GM12878 (cell line): Measurements from ENCODE around the gene UBXN11. TPM values are rescaled to one million over a fixed set of nuclear protein-coding genes. Genes with fewer than 3 reads are reported as not detected.

Experiments
- ATF7 ChIP-seq: fragments of 450-650 bp; IDR thresholded peaks from 2 replicates; pipeline ENCODE4 v1.6.1; 2016; ENCODE audit warnings: low read depth, mild to moderate bottlenecking
- BHLHE40 ChIP-seq, 2 experiments: fragments of 450-650 bp in 1 of 2; IDR thresholded peaks; 2 replicates each; pipeline ENCODE4 v1.6.1; 2011 to 2017; ENCODE audit warnings: low read depth in 2 of 2, borderline replicate concordance in 1 of 2, improper control_type of control experiment in 1 of 2, low read length in 1 of 2, mild to moderate bottlenecking in 1 of 2
- CHD4 ChIP-seq: fragments of 200-600 bp; sonication (generic); IDR thresholded peaks from 2 replicates; pipeline ENCODE4 v1.6.1; 2016; ENCODE audit warnings: mild to moderate bottlenecking
- FOXK2 ChIP-seq: fragments of 450-650 bp; IDR thresholded peaks from 2 replicates; pipeline ENCODE4 v1.6.1; 2017; ENCODE audit warnings: mild to moderate bottlenecking, moderate library complexity
- GABPA ChIP-seq: IDR thresholded peaks from 2 replicates; pipeline ENCODE4 v1.6.1; 2014; ENCODE audit warnings: antibody characterized with exemption, low read depth, mild to moderate bottlenecking, inconsistent platforms
- GATAD2B ChIP-seq: fragments of 450-650 bp; conservative IDR thresholded peaks from 2 replicates; pipeline ENCODE4 v1.6.1; 2017; ENCODE audit warnings: low read depth, mild to moderate bottlenecking, moderate library complexity
- HCFC1 ChIP-seq: fragments of 150-350 bp; IDR thresholded peaks from 2 replicates; pipeline ENCODE4 v1.6.1; 2014; ENCODE audit warnings: low read length
- HDGF ChIP-seq: fragments of 450-650 bp; IDR thresholded peaks from 2 replicates; pipeline ENCODE4 v1.6.1; 2016; ENCODE audit warnings: antibody characterized with exemption
- IKZF1 ChIP-seq: fragments of 450-650 bp; conservative IDR thresholded peaks from 2 replicates; pipeline ENCODE4 v1.6.1; 2017; ENCODE audit warnings: antibody characterized with exemption, mild to moderate bottlenecking
- IKZF2 ChIP-seq, 2 experiments: fragments of 450-650 bp; IDR thresholded peaks; 2 replicates each; pipeline ENCODE4 v1.6.1; 2017; ENCODE audit warnings: mild to moderate bottlenecking in 2 of 2, moderate library complexity in 2 of 2
- KLF5 ChIP-seq: fragments of 450-650 bp; IDR thresholded peaks from 2 replicates; pipeline ENCODE4 v1.6.1; 2014; ENCODE audit warnings: mild to moderate bottlenecking; ENCODE audit not compliant: partially characterized antibody
- MYB ChIP-seq: fragments of 150-350 bp; IDR thresholded peaks from 2 replicates; pipeline ENCODE4 v1.6.1; 2014; ENCODE audit warnings: mild to moderate bottlenecking, low read depth, low read length, borderline replicate concordance
- RFX5 ChIP-seq: IDR thresholded peaks from 2 replicates; pipeline ENCODE4 v1.6.1; 2011; ENCODE audit warnings: low read depth, low read length, improper control_type of control experiment
- SMARCA5 ChIP-seq: fragments of 450-650 bp; IDR thresholded peaks from 2 replicates; pipeline ENCODE4 v1.6.1; 2017; ENCODE audit warnings: mild to moderate bottlenecking
- SP1 ChIP-seq: IDR thresholded peaks from one replicate; pipeline ENCODE4 v1.6.1; 2011; ENCODE audit warnings: low read depth, low read length
- polyA plus RNA-seq, 11 experiments: library from polyadenylated mRNA; depleted of rRNA in 4 of 11; unstranded in 6 of 11; stranded (reverse) in 5 of 11; fragments of >200 nt; fragmentation: Nextera tagmentation in 4 of 11; fragmentation: Illumina TruSeq in 1 of 11; extraction: Ambion mirVana in 4 of 11; extraction: Trizol in 1 of 11; gene quantifications; 1 replicate in 1 of 11; 2 replicates in 10 of 11; pipeline versions ENCODE4 v1.2.1 to v1.2.3, GENCODE V29; 2011 to 2016; ENCODE audit warnings: inconsistent platforms in 2 of 11, missing spikeins in 2 of 11, low read depth in 1 of 11
- total RNA-seq, 4 experiments: library from RNA; depleted of rRNA in 3 of 4; stranded (reverse); fragments of >200 nt in 3 of 4; fragmentation: Illumina TruSeq in 1 of 4; extraction: Trizol in 1 of 4; gene quantifications; 2 replicates each; pipeline versions ENCODE4 v1.2.1 to v1.2.3, GENCODE V29; 2013 to 2021
- TF ChIP-seq, protein P1 (sequence below): IDR thresholded peaks from 2 replicates; pipeline ENCODE4 v1.6.1; 2011; ENCODE audit warnings: borderline replicate concordance, low read depth, mild to moderate bottlenecking, moderate library complexity, low read length; ENCODE audit not compliant: insufficient read depth, poor library complexity, severe bottlenecking
- TF ChIP-seq, protein P2 (sequence below): IDR thresholded peaks from 2 replicates; pipeline ENCODE4 v1.6.1; 2012; ENCODE audit warnings: low read depth, low read length, improper control_type of control experiment
- TF ChIP-seq, protein P3 (sequence below): fragments of 450-650 bp; IDR thresholded peaks from 2 replicates; pipeline ENCODE4 v1.6.1; 2017; ENCODE audit warnings: mild to moderate bottlenecking, low read depth, inconsistent platforms; ENCODE audit not compliant: poor library complexity, severe bottlenecking
- TF ChIP-seq, protein P4 (sequence below): fragments of 450-650 bp; IDR thresholded peaks from 2 replicates; pipeline ENCODE4 v1.6.1; 2017; ENCODE audit warnings: mild to moderate bottlenecking, moderate library complexity

UBXN11 gene
- total and polyA plus RNA-seq, 10 of the 15 experiments (the other 5 are each of a cell fraction or from before 2014, with no cell fraction given) = 0.32 to 34.4 (median 9.6) TPM

DNA sequence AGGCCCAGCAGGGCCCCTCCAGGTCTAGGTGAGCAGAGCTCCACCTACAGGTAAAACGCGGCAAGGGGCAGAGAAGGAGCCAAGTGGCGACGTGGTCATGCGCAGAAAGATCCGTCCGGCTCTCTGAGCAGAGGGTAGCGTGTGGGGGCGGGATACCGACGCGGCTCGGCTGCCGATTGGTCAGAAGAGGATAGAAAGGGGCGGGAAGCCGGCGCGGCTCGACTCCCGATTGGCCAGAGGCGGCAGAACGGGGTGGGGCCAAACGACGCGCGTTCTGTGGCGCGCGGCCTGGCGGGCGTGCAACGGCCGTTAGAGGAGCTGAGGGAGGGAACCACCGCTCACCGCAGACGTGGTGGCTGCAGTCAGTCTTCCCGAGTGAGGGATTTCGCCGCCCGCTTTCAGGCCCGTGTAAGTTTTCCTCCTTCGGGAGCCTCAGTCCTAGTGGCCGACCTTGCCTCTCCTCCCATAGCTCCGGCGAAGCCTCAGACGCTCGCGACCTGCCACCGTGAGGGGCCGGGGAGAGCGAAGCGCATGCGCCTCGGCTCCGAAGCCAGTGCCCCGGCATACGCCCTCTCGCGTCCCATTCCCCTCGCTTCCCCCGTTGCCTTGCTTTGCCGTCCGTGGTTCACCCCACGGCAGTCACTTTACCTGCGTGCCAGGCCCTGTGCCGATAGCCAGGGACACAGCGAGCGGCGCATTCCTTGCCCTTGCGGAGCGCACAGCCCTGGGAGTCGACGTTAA, 72.4 kb downstream of the UBXN11 start, which contains the start of gene CEP85 (continued):
- TF ChIP-seq HCFC1 (no peak; the same call in none of the 2 replicates), RFX5 (0 out of 2 replicates have a peak, but pooled peaks have one; percentile 55), MYB (peak; percentile 54; the same call in 1 of the 2 replicates), ATF7 (0 out of 2 replicates have a peak, but pooled peaks have one; percentile 16), FOXK2 (no peak), CHD4 (no peak), GABPA (no peak), BHLHE40 (IDR thresholded peaks at IDR 0.05; ENCODE audit: borderline replicate concordance in 1 of 2, low read depth in 2 of 2, low read length in 1 of 2) (peak; percentile 52 to 70; a peak in 2 of 4 replicates), IKZF2 (IDR thresholded peaks at IDR 0.05) (peak in 1 of 2 experiments; percentile 37; a peak in 1 of 4 replicates), SP1 (peak; percentile 91), GATAD2B (no peak; the same call in 1 of the 2 replicates), IKZF1 (peak; percentile 66), SMARCA5 (peak; percentile 90; the same call in 1 of the 2 replicates), KLF5 (peak; percentile 36), HDGF (peak; percentile 85; the same call in 1 of the 2 replicates)
- TF ChIP-seq, protein P1, sequence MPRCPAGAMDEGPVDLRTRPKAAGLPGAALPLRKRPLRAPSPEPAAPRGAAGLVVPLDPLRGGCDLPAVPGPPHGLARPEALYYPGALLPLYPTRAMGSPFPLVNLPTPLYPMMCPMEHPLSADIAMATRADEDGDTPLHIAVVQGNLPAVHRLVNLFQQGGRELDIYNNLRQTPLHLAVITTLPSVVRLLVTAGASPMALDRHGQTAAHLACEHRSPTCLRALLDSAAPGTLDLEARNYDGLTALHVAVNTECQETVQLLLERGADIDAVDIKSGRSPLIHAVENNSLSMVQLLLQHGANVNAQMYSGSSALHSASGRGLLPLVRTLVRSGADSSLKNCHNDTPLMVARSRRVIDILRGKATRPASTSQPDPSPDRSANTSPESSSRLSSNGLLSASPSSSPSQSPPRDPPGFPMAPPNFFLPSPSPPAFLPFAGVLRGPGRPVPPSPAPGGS = no peak
- TF ChIP-seq, protein P2, sequence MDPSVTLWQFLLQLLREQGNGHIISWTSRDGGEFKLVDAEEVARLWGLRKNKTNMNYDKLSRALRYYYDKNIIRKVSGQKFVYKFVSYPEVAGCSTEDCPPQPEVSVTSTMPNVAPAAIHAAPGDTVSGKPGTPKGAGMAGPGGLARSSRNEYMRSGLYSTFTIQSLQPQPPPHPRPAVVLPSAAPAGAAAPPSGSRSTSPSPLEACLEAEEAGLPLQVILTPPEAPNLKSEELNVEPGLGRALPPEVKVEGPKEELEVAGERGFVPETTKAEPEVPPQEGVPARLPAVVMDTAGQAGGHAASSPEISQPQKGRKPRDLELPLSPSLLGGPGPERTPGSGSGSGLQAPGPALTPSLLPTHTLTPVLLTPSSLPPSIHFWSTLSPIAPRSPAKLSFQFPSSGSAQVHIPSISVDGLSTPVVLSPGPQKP = no peak
- TF ChIP-seq, protein P3, sequence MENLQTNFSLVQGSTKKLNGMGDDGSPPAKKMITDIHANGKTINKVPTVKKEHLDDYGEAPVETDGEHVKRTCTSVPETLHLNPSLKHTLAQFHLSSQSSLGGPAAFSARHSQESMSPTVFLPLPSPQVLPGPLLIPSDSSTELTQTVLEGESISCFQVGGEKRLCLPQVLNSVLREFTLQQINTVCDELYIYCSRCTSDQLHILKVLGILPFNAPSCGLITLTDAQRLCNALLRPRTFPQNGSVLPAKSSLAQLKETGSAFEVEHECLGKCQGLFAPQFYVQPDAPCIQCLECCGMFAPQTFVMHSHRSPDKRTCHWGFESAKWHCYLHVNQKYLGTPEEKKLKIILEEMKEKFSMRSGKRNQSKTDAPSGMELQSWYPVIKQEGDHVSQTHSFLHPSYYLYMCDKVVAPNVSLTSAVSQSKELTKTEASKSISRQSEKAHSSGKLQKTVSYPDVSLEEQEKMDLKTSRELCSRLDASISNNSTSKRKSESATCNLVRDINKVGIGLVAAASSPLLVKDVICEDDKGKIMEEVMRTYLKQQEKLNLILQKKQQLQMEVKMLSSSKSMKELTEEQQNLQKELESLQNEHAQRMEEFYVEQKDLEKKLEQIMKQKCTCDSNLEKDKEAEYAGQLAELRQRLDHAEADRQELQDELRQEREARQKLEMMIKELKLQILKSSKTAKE = no peak
- TF ChIP-seq, protein P4, sequence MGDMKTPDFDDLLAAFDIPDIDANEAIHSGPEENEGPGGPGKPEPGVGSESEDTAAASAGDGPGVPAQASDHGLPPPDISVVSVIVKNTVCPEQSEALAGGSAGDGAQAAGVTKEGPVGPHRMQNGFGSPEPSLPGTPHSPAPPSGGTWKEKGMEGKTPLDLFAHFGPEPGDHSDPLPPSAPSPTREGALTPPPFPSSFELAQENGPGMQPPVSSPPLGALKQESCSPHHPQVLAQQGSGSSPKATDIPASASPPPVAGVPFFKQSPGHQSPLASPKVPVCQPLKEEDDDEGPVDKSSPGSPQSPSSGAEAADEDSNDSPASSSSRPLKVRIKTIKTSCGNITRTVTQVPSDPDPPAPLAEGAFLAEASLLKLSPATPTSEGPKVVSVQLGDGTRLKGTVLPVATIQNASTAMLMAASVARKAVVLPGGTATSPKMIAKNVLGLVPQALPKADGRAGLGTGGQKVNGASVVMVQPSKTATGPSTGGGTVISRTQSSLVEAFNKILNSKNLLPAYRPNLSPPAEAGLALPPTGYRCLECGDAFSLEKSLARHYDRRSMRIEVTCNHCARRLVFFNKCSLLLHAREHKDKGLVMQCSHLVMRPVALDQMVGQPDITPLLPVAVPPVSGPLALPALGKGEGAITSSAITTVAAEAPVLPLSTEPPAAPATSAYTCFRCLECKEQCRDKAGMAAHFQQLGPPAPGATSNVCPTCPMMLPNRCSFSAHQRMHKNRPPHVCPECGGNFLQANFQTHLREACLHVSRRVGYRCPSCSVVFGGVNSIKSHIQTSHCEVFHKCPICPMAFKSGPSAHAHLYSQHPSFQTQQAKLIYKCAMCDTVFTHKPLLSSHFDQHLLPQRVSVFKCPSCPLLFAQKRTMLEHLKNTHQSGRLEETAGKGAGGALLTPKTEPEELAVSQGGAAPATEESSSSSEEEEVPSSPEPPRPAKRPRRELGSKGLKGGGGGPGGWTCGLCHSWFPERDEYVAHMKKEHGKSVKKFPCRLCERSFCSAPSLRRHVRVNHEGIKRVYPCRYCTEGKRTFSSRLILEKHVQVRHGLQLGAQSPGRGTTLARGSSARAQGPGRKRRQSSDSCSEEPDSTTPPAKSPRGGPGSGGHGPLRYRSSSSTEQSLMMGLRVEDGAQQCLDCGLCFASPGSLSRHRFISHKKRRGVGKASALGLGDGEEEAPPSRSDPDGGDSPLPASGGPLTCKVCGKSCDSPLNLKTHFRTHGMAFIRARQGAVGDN = 0 out of 2 replicates have a peak, but pooled peaks have one; percentile 24
